Cardiac muscle cell (in vitro differentiated cells and primary cell): Measurements from ENCODE around the gene CPT1A. TPM values are rescaled to one million over a fixed set of nuclear protein-coding genes. Genes with fewer than 3 reads are reported as not detected.

ENCODE experiments used
- DNase-seq, 2 donors: peaks; one replicate each; pipeline versions ENCODE4 v3.0.0 to v3.0.0-alpha.2; 2010 to 2017; ENCODE audit warnings: low read depth in 1 of 2, low spot score in 1 of 2
- H3K27ac ChIP-seq: fragments of 200-600 bp; sonication (generic); 2 replicates; pipeline ENCODE4 v1.5.1; 2016
- H3K27me3 ChIP-seq: fragments of 200-600 bp; sonication (generic); 2 replicates; pipeline ENCODE4 v1.6.0; 2016; ENCODE audit warnings: control low read depth
- H3K36me3 ChIP-seq: fragments of 200-600 bp; sonication (generic); 2 replicates; pipeline ENCODE4 v1.5.1; 2016; ENCODE audit warnings: control low read depth
- H3K4me1 ChIP-seq: fragments of 200-600 bp; sonication (generic); 2 replicates; pipeline ENCODE4 v1.8.1; 2017; ENCODE audit warnings: low read depth, mild to moderate bottlenecking, mixed run types
- H3K4me3 ChIP-seq: fragments of 200-600 bp; sonication (generic); 2 replicates; pipeline ENCODE4 v1.5.1; 2016; ENCODE audit warnings: mild to moderate bottlenecking
- H3K9me3 ChIP-seq: fragments of 200-600 bp; sonication (generic); 2 replicates; pipeline ENCODE4 v1.5.1; 2017; ENCODE audit warnings: low read depth, mild to moderate bottlenecking, control low read depth
- polyA plus RNA-seq: library from polyadenylated mRNA; unstranded; fragments of >200 nt; fragmentation: Nextera tagmentation; extraction: Ambion mirVana; gene quantifications from 2 replicates; pipeline ENCODE4 v1.2.1, GENCODE V29; 2016
- total RNA-seq: library from RNA; depleted of rRNA; stranded (reverse); fragments of >200 nt; gene quantifications from 2 replicates; pipeline ENCODE4 v1.2.3, GENCODE V29; 2016
- TF ChIP-seq, protein P1 (sequence below): IDR thresholded peaks from 2 replicates; pipeline ENCODE4 v1.5.1; 2012; ENCODE audit warnings: low read depth, mild to moderate bottlenecking, low read length

CPT1A gene
- total and polyA plus RNA-seq, 2 experiments from 2014 or later, result 2.1 to 7.4 TPM

DNA sequence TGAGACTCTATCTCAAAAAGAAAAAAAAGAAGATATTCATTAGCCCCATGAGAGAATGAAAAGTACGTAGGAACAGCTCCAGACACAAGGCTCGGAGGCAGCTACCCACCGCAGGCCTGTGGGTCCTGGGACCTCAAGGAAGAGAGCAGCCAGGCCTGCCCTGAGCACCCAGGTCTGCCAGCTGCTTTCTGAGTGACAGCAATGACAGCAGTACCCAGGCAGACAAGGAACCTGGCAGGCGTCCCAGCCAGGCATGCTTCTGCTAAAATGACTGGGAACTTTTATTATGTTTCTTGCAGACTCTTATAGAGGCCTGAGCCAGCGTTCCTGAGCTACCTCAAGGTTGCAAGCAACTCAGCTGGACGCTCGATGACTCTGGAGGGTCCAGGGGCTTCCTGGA, 31.6 kb downstream of the CPT1A start:
- DNase-seq, result peak in 1 of 2 donors; percentile 18
- Histone ChIP-seq H3K27me3 (no peaks in the 10 kb centered on the region), H3K4me3 (no peak overlapping the region), H3K9me3 (no peaks in the 10 kb centered on the region), H3K27ac (no peak overlapping the region), H3K36me3 (no peaks in the 10 kb centered on the region), H3K4me1 (peaks cover 9% of the 10 kb centered on the region)
- TF ChIP-seq, protein P1, sequence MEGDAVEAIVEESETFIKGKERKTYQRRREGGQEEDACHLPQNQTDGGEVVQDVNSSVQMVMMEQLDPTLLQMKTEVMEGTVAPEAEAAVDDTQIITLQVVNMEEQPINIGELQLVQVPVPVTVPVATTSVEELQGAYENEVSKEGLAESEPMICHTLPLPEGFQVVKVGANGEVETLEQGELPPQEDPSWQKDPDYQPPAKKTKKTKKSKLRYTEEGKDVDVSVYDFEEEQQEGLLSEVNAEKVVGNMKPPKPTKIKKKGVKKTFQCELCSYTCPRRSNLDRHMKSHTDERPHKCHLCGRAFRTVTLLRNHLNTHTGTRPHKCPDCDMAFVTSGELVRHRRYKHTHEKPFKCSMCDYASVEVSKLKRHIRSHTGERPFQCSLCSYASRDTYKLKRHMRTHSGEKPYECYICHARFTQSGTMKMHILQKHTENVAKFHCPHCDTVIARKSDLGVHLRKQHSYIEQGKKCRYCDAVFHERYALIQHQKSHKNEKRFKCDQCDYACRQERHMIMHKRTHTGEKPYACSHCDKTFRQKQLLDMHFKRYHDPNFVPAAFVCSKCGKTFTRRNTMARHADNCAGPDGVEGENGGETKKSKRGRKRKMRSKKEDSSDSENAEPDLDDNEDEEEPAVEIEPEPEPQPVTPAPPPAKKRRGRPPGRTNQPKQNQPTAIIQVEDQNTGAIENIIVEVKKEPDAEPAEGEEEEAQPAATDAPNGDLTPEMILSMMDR, result no peak

DNA sequence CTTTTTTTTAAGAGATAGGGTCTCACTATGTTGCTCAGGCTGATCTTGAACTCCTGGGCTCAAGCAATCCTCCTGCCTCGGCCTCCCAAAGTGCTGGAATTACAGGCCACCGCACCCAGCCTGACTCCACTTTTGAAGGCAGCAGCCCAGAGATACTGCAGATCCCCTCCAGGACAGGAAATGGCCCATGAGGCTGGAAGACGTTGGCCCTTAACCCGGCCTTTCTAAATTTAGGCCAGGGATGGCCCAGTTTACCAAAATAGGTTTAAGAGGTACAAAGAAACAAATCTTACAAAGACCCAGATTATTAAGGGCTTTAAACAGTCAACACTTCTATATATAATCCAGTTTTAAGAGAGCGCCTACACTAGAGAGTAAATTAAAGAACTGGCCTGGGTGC, 32.2 kb downstream of the CPT1A start:
- H3K4me1 ChIP-seq, result peaks cover 9% of the 10 kb centered on the region
- no peak overlapping the region for H3K4me3 ChIP-seq
- H3K9me3 ChIP-seq, result no peaks in the 10 kb centered on the region
- no peaks in the 10 kb centered on the region for H3K36me3 ChIP-seq
- no peaks in the 10 kb centered on the region for H3K27me3 ChIP-seq
- no peak for DNase-seq
- H3K27ac ChIP-seq, result no peak overlapping the region
- TF ChIP-seq, protein P1, result no peak

DNA sequence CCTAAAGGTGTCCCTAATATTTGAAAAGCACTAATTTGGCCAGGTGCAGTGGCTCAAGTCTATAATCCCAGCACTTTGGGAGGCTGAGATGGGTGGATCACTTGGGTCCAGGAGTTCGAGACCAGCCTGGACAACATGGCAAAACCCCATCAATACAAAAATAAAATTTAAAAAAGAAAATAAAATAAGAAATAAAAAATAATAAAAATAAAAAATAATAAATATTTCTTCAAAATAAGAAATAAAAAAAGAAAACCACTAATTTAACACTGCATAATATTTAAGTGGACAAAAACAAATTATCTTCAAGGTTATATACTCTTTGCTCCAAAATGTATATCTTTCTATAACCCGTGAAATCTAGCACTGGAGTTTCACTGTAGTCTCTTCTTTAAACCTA, 32.9 kb downstream of the CPT1A start:
- no peak overlapping the region for H3K4me3 ChIP-seq
- no peaks in the 10 kb centered on the region for H3K27me3 ChIP-seq
- no peaks in the 10 kb centered on the region for H3K36me3 ChIP-seq
- peaks cover 9% of the 10 kb centered on the region for H3K4me1 ChIP-seq
- no peak overlapping the region for H3K27ac ChIP-seq
- no peaks in the 10 kb centered on the region for H3K9me3 ChIP-seq
- TF ChIP-seq, protein P1, result no peak
- no peak for DNase-seq

DNA sequence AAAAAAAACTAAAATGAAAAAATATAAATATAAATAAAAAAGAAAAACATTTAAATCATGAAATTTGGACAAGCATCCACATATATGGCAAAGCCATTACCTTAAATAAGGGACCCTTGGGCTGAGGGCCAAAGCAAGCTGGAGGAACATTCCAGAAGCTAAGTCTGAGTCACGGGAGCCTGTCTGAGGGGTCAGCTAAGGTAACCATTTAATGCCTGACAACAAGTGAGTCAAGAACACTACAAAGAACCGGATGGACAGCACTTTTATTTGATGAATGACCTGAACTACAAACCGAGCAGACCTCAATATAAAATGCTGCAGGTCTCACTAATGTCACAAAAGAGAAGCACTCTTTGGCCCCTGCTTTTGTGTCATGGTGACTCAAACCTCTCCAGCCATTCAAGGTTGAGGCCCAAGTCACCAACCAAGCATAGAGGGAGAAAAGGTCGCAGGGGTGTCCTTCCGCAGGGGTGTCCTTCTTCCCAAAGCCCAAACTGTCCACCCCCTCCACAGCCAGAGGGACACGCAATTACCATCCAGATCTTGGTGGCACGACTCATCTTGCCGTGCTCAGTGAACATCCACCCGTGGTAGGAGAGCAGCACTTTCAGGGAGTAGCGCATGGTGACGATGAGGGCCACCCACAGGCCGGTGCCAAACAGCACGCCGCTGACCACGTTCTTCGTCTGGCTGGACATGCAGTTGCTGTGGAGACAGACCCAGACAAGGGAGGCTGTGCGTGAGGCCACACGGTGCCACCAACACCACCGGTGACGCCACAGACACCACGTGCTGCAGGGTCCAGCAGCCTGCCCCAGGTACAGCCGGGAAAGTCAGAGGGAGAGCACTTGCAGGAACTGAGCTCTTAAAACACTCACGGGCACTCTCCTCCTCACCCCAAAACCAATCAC, 34.5 kb downstream of the CPT1A start:
- DNase-seq, result peak in 1 of 2 donors; percentile 84
- TF ChIP-seq, protein P1, result no peak
- H3K4me3 ChIP-seq, result no peak overlapping the region
- H3K4me1 ChIP-seq, result peaks cover 9% of the 10 kb centered on the region
- H3K36me3 ChIP-seq, result no peaks in the 10 kb centered on the region
- no peaks in the 10 kb centered on the region for H3K9me3 ChIP-seq
- H3K27me3 ChIP-seq, result no peaks in the 10 kb centered on the region
- no peak overlapping the region for H3K27ac ChIP-seq

DNA sequence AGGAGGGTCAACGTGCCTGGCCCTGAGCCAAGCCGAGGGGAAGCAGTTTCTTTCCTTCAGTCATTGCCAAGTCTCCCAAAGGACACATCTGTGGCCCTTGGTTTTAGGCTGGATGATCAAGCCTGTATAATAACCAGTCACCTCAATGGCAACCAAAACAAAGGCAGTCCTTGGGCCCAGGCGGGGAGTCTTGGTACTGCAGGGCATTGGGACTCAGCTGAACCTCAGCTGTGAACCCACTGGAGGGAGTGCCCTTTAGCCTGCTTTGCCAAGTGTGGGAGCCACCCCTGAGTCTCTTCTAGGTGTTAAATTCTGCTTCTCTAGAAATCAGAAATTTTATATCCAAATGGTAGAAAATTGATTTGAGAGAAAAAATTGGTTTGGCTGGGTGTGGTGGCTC, 36.9 kb downstream of the CPT1A start:
- no peak overlapping the region for H3K27ac ChIP-seq
- TF ChIP-seq, protein P1, result no peak
- no peak overlapping the region for H3K4me3 ChIP-seq
- H3K36me3 ChIP-seq, result no peaks in the 10 kb centered on the region
- H3K9me3 ChIP-seq, result no peaks in the 10 kb centered on the region
- peaks cover 6% of the 10 kb centered on the region for H3K4me1 ChIP-seq
- H3K27me3 ChIP-seq, result no peaks in the 10 kb centered on the region
- no peak for DNase-seq
